ENCODE results near the gene GNG12.

DNA sequence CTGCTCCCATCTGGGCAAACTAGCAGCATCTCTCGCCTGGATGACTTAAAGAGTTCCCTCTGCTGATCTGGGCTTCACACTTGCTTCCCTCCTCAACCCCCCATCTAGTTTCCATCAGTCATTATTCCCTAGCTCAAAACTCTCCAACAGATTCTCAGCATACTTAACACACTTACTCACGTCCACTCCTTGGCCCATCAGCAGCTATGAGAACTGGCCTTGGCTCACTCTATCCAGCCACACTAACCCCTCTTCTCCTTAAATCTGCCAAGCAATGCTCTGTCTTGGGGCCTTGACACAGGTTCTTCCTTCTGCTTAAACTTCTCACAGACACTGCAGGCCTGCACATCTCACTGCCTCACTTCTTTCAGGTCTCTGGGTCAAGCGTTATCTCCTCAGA lies 41.6 kb downstream of the GNG12 start:
- TF ChIP-seq, protein P1, sequence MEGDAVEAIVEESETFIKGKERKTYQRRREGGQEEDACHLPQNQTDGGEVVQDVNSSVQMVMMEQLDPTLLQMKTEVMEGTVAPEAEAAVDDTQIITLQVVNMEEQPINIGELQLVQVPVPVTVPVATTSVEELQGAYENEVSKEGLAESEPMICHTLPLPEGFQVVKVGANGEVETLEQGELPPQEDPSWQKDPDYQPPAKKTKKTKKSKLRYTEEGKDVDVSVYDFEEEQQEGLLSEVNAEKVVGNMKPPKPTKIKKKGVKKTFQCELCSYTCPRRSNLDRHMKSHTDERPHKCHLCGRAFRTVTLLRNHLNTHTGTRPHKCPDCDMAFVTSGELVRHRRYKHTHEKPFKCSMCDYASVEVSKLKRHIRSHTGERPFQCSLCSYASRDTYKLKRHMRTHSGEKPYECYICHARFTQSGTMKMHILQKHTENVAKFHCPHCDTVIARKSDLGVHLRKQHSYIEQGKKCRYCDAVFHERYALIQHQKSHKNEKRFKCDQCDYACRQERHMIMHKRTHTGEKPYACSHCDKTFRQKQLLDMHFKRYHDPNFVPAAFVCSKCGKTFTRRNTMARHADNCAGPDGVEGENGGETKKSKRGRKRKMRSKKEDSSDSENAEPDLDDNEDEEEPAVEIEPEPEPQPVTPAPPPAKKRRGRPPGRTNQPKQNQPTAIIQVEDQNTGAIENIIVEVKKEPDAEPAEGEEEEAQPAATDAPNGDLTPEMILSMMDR (IDR thresholded peaks at IDR 0.05), result no peak
- TF ChIP-seq POLR2AphosphoS5 (IDR thresholded peaks at IDR 0.05; ENCODE audit: insufficient read depth in 1 of 2, low read depth in 1 of 2) (no peak), POLR2A (IDR thresholded peaks at IDR 0.05) (no peak)
